ENCODE data around the gene ZFP92.

- no peak for TF ChIP-seq POLR2A (IDR thresholded peaks at IDR 0.05)
- no peak for TF ChIP-seq CTCF (IDR thresholded peaks at IDR 0.05)
Measured at GRCh38 chrX:153388722-153389459, 22.4 kb upstream of the ZFP92 start.
